Measurements from ENCODE around the gene CHRND. TPM values are rescaled to one million over a fixed set of nuclear protein-coding genes. Genes with fewer than 3 reads are reported as not detected.

The CHRND gene
- total RNA-seq, 1 donor from 2014 or later: not detected

GRCh38 chr2:232581725-232582124 lies 55.8 kb downstream of the CHRND start:
- ATAC-seq (ENCODE audit: poor library complexity) (no peak), DNase-seq (no peak)
- intact Hi-C loops (cut with DNase I): no loop called here

- ATAC-seq (ENCODE audit: poor library complexity) (no peak), DNase-seq (no peak)
- intact Hi-C loops (cut with DNase I): no loop called here
These were observed 58.3 kb downstream of the CHRND start for GRCh38 chr2:232584238-232584637.

Other genes starting within 250 kb of the CHRND start
- gene ALPP, start 147.4 kb upstream of the CHRND start, total RNA-seq: not detected
- not detected for gene ALPG, start 119.3 kb upstream of the CHRND start, total RNA-seq
- not detected for gene ALPI, start 70.0 kb upstream of the CHRND start, total RNA-seq
- gene ECEL1, start 38.3 kb upstream of the CHRND start, total RNA-seq: not detected
- gene PRSS56, start 5.8 kb upstream of the CHRND start, total RNA-seq: 0.19 TPM
- not detected for gene CHRNG, start 13.5 kb downstream of the CHRND start, total RNA-seq
- gene TIGD1, start 24.4 kb downstream of the CHRND start, total RNA-seq: 1.7 TPM
- 41.1 TPM for gene EIF4E2, start 24.5 kb downstream of the CHRND start, total RNA-seq
- 24.3 TPM for gene EFHD1, start 107.4 kb downstream of the CHRND start, total RNA-seq
- gene GIGYF2, start 171.2 kb downstream of the CHRND start, total RNA-seq: 60.2 TPM